Lower lobe of right lung (tissue), 2 donors: ENCODE measurements around the gene PRKD2. TPM values are rescaled to one million over a fixed set of nuclear protein-coding genes. Genes with fewer than 3 reads are reported as not detected.
"Not testable (repeated sequence)": the region's sequence is repeated elsewhere in the genome, so short reads cannot be mapped to it uniquely, and the experiment has no call there.

Experiments
- ATAC-seq, 2 donors: fragments of 200-7000 bp; cut with Tn5 transposase; one replicate each; pipeline ENCODE4 v1.9.1; 2020 to 2022; ENCODE audit warnings: mild to moderate bottlenecking in 2 of 2, moderate library complexity in 2 of 2
- DNase-seq: peaks from one replicate; pipeline ENCODE4 v3.0.0-alpha.2; 2020
- H3K27ac ChIP-seq: fragments of 200-600 bp; one replicate; pipeline ENCODE4 v1.8.0; 2022
- H3K27me3 ChIP-seq: fragments of 200-600 bp; one replicate; pipeline ENCODE4 v1.8.0; 2022; ENCODE audit warnings: low read depth
- H3K36me3 ChIP-seq: fragments of 200-600 bp; one replicate; pipeline ENCODE4 v1.8.0; 2022; ENCODE audit warnings: mild to moderate bottlenecking
- H3K4me1 ChIP-seq: fragments of 200-600 bp; one replicate; pipeline ENCODE4 v1.8.0; 2022
- H3K4me3 ChIP-seq: fragments of 200-600 bp; one replicate; pipeline ENCODE4 v1.8.0; 2022; ENCODE audit warnings: mild to moderate bottlenecking
- H3K9me3 ChIP-seq: fragments of 200-600 bp; one replicate; pipeline ENCODE4 v1.8.0; 2022
- intact Hi-C: fragments of 100-400 bp; cut with DNase I; formaldehyde crosslinking; loops from one replicate; pipeline ENCODE4 v1.11.0; 2022
- total RNA-seq: library from RNA; stranded (reverse); fragmentation: NEBNext Ultra II Directional; extraction: Animal tissue kit (Norgen Biotek cat#: 25700); gene quantifications from one replicate; pipeline ENCODE4 v1.2.1, GENCODE V29; 2021
- TF ChIP-seq, protein P1 (sequence below): fragments of 200-600 bp; IDR thresholded peaks from one replicate; pipeline ENCODE4 v1.8.0; 2022; ENCODE audit warnings: antibody characterized with exemption, mild to moderate bottlenecking
- donor health status: DM: no; HTN: yes; CAD: no; lungs with severe emphysema.

The PRKD2 gene
- total RNA-seq, 1 donor from 2014 or later: 45.0 TPM

DNA sequence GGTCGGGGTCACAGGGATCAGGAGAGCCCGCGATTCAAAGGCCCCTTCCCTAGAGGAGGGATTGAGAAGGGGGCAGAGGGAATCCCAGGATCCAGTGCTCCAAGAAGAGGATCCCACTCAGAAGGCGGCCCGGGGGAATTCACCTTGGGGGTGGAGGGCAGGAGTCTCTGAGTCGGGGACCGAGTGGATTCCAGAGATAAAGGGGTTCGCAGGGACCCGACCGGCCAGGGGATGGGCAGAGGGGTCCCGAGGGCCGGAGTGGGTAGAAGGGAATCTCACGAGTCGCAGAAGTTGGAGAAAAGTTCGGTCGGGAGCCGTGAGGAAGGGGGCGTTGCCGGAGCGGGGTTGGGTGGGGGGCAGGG is 261 bp downstream of the PRKD2 start:
- H3K4me1 ChIP-seq: peaks cover 50% of the 10 kb centered on the region
- H3K27me3 ChIP-seq: no peaks in the 10 kb centered on the region
- DNase-seq (no peak), ATAC-seq (peak in 1 of 2 donors; percentile 0)
- peak overlapping the region; percentile 69 for H3K4me3 ChIP-seq
- TF ChIP-seq, protein P1, sequence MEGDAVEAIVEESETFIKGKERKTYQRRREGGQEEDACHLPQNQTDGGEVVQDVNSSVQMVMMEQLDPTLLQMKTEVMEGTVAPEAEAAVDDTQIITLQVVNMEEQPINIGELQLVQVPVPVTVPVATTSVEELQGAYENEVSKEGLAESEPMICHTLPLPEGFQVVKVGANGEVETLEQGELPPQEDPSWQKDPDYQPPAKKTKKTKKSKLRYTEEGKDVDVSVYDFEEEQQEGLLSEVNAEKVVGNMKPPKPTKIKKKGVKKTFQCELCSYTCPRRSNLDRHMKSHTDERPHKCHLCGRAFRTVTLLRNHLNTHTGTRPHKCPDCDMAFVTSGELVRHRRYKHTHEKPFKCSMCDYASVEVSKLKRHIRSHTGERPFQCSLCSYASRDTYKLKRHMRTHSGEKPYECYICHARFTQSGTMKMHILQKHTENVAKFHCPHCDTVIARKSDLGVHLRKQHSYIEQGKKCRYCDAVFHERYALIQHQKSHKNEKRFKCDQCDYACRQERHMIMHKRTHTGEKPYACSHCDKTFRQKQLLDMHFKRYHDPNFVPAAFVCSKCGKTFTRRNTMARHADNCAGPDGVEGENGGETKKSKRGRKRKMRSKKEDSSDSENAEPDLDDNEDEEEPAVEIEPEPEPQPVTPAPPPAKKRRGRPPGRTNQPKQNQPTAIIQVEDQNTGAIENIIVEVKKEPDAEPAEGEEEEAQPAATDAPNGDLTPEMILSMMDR: no peak
- H3K27ac ChIP-seq: peak overlapping the region; percentile 89
- peaks cover 20% of the 10 kb centered on the region for H3K36me3 ChIP-seq
- intact Hi-C loops: no loop called here
- no peaks in the 10 kb centered on the region for H3K9me3 ChIP-seq

DNA sequence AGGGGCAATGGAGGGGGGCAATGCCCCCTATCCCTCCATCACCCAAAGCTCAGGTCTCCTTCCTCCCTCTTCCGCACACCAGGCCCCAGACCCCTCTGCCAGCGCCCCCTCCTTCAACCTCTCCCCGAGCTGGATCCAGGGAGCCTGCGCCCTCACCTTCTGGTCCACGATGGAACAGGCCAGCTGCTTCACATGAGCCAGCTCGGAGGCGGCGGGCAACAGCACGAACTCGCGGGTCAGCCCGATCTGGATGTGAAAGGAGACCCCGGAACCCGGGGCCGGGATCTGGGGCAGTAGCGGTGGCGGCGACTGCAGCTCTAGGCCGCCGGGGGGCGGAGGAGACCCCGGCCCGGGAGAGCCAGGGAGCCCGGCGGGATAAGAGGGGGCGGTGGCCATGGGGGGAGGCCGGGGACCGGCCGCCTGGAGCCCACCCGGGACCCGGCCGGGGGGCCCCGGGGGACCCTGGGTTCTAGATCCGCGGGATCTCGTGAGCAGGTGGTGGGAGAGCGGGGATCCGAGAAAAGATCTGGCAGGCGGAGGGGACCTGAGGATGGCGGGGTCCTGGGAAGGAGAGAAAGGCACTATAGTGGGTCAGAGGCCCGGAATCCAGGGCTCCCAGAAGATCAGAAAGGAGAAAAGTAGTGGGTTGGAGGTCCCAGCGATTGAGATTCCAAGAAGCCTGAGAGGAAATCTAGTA is 791 bp downstream of the PRKD2 start:
- H3K27ac ChIP-seq: peak overlapping the region; percentile 89
- TF ChIP-seq, protein P1: peak; percentile 13

DNA sequence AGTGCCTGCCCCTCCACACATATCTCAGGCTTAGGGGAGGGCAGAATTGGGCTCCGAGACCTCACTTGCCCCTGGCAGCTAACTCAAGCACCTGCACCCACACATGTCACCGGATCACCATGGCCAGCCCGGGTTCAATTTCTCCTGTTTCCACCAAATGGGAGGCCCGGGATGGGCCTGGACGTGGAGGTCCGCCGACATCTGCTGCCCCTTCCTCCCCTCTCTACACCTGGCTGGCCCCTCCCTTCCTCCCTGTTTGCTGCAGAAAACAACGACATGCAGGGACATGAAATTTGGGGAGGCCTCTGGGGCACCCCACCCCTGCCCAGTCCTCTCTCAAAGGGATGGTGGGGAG is 1.3 kb downstream of the PRKD2 start:
- Histone ChIP-seq H3K27me3 (no peaks in the 10 kb centered on the region), H3K27ac (peak overlapping the region; percentile 89), H3K36me3 (peaks cover 18% of the 10 kb centered on the region), H3K9me3 (no peaks in the 10 kb centered on the region), H3K4me1 (peaks cover 50% of the 10 kb centered on the region), H3K4me3 (peak overlapping the region; percentile 69)
- no peak for ATAC-seq
- peak; percentile 32 for DNase-seq
- TF ChIP-seq, protein P1: no peak
- intact Hi-C loops: no loop called here

More for the DNA sequence above, 791 bp downstream of the PRKD2 start:
- intact Hi-C loops: no loop called here
- H3K27me3 ChIP-seq: no peaks in the 10 kb centered on the region
- H3K9me3 ChIP-seq: no peaks in the 10 kb centered on the region
- peak in 1 of 2 donors; percentile 0 for ATAC-seq
- H3K4me1 ChIP-seq: peaks cover 50% of the 10 kb centered on the region
- H3K4me3 ChIP-seq: peak overlapping the region; percentile 69
- peak; percentile 56 for DNase-seq
- peaks cover 18% of the 10 kb centered on the region for H3K36me3 ChIP-seq

DNA sequence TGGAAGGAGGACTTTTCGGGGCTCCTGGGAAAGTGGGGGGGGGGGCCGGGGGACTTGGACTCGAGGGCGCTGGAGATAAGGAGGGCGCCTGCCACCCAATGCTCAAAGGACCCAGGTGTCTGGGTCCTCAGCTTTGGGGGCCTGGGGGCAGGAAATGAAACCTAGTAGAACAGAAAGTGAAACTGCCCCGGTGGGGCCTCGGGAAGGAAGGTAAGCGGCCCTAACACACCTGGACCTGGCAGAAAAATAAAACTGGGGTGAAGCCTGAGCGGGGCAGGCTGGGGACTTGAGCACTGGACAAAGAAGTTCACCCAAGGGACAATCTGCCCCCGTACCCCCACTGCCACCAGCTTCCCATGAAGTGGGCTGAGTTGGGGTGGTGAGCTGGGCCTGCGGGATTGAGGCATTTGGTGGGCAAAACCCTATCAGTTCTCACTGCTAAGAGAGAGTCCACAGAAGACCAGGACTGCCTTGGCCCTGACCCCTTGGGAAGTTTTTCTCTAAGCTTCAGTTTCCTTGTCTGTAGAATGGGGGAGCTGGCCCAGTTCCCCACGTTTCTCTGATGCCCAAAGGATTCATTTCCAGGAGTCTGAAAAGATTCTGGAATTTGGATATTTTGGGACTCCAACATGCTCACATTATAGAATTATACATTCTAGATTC is 2.3 kb downstream of the PRKD2 start:
- no peak for DNase-seq
- Histone ChIP-seq H3K27me3 (no peaks in the 10 kb centered on the region), H3K4me1 (peaks cover 45% of the 10 kb centered on the region), H3K36me3 (peaks cover 18% of the 10 kb centered on the region), H3K4me3 (peak overlapping the region; percentile 69), H3K9me3 (no peaks in the 10 kb centered on the region), H3K27ac (peak overlapping the region; percentile 89)
- intact Hi-C loops: no loop called here
- peak; percentile 40 to 51 for ATAC-seq
- TF ChIP-seq, protein P1: no peak

DNA sequence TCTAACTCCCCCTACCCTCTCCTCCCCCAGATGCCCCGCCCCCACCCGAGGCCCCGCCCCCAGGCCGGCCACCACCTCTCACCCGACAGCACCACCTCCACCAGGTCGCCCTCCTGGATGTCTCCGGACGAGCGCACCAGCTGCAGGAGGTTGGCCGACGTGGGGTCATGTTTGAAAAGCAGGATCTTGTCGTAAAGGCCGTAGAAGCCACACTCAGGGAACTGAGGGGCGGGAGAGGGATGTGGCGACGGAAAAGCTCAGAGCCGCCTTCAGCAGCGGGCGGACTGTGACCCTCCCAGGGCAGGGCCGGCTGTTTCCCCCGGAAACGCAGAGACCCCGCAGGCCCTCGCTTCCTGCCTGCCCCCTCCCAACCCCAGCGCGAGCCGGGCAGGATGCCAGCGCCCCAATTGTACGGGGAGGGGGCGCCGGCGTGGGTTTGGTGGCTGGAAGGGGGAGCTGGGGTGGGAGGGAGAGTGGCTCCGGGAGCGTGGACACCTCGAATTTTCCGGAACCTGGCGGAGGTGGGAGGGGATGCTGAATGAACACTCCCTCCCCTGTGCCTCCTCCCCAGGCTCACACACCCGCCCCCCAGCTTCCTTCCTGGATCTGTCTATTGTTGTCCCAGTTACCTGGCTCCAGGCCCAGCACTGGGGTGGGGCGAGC is 3.0 kb downstream of the PRKD2 start:
- no peaks in the 10 kb centered on the region for H3K9me3 ChIP-seq
- intact Hi-C loops: no loop called here
- H3K4me1 ChIP-seq: peaks cover 39% of the 10 kb centered on the region
- peaks cover 25% of the 10 kb centered on the region for H3K36me3 ChIP-seq
- peak overlapping the region; percentile 89 for H3K27ac ChIP-seq
- peak; percentile 83 to 86 for ATAC-seq
- TF ChIP-seq, protein P1: no peak
- no peaks in the 10 kb centered on the region for H3K27me3 ChIP-seq
- peak; percentile 95 for DNase-seq
- peak overlapping the region; percentile 69 for H3K4me3 ChIP-seq

DNA sequence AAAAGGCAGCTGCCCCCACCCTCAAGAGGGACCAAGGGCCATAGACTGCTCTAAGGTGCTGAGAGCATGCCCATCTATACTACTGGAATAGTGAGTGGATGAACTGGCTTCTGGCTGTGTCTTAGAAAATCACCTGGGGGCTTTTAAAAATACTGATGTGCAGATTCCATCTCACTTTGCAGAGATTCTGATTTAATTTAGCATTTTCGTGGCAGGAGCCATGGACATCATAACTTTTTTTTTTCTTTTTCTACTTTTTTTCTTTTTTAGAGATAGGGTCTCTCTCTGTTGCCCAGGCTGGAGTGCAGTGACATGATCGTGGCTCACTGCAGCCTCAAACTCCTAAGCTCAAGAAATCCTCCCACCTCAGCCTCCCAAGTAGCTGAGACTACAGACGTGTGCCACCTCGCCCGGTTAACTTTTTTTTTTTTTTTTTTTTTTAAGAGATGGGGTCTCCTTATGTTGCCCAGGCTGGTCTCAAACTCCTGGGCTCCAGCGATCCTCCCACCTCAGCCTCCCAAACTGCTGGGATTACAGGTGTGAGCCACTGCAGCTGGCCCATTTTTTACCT is 4.1 kb downstream of the PRKD2 start:
- Histone ChIP-seq H3K36me3 (peaks cover 35% of the 10 kb centered on the region), H3K27ac (peak overlapping the region; percentile 89), H3K4me3 (peak overlapping the region; percentile 69), H3K4me1 (peaks cover 29% of the 10 kb centered on the region)
- H3K27me3 ChIP-seq, DNase-seq, H3K9me3 ChIP-seq, ATAC-seq, intact Hi-C loops: not testable (repeated sequence)
